HCT116 (cell line): ENCODE results near the gene TMTC3.

ENCODE experiments used
- POLR2A ChIP-seq: IDR thresholded peaks from 2 replicates; pipeline ENCODE4 v1.7.0; 2011; ENCODE audit warnings: borderline replicate concordance; ENCODE audit not compliant: insufficient read depth, insufficient read length; ENCODE audit errors: extremely low read depth
- RAD21 ChIP-seq: IDR thresholded peaks from 2 replicates; pipeline ENCODE4 v1.6.1; 2012; ENCODE audit warnings: low read depth, mild to moderate bottlenecking
- ZNF274 ChIP-seq: fragments of 200-500 bp; sonication (Bioruptor generic); IDR thresholded peaks from 2 replicates; pipeline ENCODE4 v1.6.1; 2014; ENCODE audit warnings: mild to moderate bottlenecking, low read depth, low read length, inconsistent platforms
- TF ChIP-seq, protein P1 (sequence below): IDR thresholded peaks from 2 replicates; pipeline ENCODE4 v1.6.1; 2012
- TF ChIP-seq, protein P2 (sequence below): IDR thresholded peaks from 2 replicates; pipeline ENCODE4 v1.6.1; 2012; ENCODE audit warnings: low read depth
- TF ChIP-seq, protein P3 (sequence below), 3 experiments: fragments of 200-600 bp in 1 of 3; sonication (generic) in 1 of 3; IDR thresholded peaks in 2 of 3; conservative IDR thresholded peaks in 1 of 3; 2 replicates each; pipeline ENCODE4 v1.5.1; 2012 to 2017; ENCODE audit warnings: low read depth in 2 of 3, low read length in 2 of 3, antibody characterized with exemption in 1 of 3, borderline replicate concordance in 1 of 3, control low read depth in 1 of 3, mild to moderate bottlenecking in 1 of 3, mixed read lengths in 1 of 3, mixed run types in 1 of 3, moderate library complexity in 1 of 3; ENCODE audit not compliant: insufficient read depth in 1 of 3

DNA sequence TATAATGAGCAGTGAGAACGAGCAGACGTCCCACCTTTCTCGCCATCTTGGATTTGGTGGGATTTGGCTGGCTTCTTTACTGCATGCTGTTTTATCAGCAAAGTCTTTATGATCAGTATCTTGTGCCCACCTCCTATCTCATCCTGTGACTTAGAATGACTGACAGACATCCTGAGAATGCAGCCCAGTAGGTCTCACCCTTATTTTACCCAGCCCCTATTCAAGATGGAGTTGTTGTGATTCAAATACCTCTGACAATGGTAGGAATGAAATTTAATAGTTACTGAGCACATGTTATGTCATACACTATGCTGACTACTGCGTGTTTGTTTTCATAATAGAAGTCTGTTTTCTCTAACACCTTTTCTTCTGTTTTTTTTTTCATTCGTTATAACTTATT lies 1.9 kb downstream of the TMTC3 start:
- TF ChIP-seq POLR2A (no peak), ZNF274 (no peak), RAD21 (no peak)
- TF ChIP-seq, protein P1, sequence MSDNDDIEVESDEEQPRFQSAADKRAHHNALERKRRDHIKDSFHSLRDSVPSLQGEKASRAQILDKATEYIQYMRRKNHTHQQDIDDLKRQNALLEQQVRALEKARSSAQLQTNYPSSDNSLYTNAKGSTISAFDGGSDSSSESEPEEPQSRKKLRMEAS: no peak
- TF ChIP-seq, protein P2, sequence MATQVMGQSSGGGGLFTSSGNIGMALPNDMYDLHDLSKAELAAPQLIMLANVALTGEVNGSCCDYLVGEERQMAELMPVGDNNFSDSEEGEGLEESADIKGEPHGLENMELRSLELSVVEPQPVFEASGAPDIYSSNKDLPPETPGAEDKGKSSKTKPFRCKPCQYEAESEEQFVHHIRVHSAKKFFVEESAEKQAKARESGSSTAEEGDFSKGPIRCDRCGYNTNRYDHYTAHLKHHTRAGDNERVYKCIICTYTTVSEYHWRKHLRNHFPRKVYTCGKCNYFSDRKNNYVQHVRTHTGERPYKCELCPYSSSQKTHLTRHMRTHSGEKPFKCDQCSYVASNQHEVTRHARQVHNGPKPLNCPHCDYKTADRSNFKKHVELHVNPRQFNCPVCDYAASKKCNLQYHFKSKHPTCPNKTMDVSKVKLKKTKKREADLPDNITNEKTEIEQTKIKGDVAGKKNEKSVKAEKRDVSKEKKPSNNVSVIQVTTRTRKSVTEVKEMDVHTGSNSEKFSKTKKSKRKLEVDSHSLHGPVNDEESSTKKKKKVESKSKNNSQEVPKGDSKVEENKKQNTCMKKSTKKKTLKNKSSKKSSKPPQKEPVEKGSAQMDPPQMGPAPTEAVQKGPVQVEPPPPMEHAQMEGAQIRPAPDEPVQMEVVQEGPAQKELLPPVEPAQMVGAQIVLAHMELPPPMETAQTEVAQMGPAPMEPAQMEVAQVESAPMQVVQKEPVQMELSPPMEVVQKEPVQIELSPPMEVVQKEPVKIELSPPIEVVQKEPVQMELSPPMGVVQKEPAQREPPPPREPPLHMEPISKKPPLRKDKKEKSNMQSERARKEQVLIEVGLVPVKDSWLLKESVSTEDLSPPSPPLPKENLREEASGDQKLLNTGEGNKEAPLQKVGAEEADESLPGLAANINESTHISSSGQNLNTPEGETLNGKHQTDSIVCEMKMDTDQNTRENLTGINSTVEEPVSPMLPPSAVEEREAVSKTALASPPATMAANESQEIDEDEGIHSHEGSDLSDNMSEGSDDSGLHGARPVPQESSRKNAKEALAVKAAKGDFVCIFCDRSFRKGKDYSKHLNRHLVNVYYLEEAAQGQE: no peak
- TF ChIP-seq, protein P3, sequence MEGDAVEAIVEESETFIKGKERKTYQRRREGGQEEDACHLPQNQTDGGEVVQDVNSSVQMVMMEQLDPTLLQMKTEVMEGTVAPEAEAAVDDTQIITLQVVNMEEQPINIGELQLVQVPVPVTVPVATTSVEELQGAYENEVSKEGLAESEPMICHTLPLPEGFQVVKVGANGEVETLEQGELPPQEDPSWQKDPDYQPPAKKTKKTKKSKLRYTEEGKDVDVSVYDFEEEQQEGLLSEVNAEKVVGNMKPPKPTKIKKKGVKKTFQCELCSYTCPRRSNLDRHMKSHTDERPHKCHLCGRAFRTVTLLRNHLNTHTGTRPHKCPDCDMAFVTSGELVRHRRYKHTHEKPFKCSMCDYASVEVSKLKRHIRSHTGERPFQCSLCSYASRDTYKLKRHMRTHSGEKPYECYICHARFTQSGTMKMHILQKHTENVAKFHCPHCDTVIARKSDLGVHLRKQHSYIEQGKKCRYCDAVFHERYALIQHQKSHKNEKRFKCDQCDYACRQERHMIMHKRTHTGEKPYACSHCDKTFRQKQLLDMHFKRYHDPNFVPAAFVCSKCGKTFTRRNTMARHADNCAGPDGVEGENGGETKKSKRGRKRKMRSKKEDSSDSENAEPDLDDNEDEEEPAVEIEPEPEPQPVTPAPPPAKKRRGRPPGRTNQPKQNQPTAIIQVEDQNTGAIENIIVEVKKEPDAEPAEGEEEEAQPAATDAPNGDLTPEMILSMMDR (IDR thresholded peaks at IDR 0.05 in 2 of 3, conservative IDR thresholded peaks at IDR 0.05 in 1 of 3; ENCODE audit: borderline replicate concordance in 1 of 3, insufficient read depth in 1 of 3, low read depth in 2 of 3, low read length in 2 of 3): no peak
